GM21360 (cell line): Measurements from ENCODE around the gene TGIF2.

Source experiments
- ATAC-seq: cut with Tn5 transposase; IDR thresholded peaks from one replicate; pipeline ENCODE4 v1.9.1; 2021; ENCODE audit warnings: mild to moderate bottlenecking, moderate library complexity; ENCODE audit not compliant: unreplicated experiment

TGIF2 gene

DNA sequence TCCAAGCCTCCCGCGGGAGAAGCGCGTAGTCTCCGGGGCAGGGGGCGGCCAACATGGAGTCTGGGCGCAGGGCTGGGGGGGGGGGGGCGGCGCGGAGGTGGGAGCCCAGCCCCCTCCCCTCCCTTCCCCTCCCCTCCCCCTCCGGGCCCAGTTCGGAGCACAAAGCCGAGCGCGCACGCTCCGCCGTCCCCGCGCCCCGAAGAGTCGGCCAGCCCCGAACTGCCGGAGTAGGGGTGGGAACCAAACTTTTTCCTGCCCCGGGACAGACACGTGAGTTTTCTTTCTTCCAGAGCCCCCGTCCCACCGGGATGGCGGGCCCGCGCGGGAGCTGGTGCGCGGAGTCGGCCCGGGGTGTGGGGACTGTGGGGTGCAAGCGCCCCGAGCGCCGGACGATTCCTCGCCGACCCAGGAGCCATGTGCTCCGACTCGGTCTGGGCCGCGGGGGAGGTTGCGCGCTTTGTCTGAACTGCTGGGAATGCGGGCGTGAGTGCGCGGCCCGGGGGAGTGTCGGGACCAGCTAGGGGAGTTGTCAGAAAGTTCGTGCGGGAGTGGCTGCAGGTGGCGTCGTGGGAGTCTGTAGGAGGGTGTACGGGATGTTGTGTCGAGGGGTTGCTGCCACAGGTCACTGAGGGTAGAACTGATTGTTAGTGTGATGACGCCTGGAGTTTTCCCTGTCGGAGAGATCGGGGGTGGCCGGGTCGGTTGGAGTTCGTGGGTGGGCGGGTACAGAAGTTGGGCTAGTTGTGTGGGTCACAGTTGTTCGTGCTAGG lies 1.2 kb downstream of the TGIF2 start:
- no peak for ATAC-seq

DNA sequence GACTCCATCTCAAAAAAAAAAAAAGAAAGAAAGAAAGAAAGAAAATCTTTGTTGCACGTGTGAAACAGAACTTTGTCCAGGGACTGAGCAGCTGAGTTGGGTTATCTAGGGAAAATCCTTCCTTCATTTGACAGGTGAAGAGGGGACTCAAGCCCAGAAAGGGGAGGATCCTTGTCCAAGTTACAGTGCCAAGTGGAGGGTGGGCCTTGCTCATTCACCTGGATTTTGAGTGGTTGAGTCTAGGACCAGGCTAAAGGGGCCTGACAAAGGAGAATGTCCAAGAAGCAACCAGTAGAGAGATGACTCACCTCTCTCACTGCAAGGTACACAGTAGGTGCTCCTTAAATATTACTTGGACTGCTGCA lies 2.7 kb downstream of the TGIF2 start:
- ATAC-seq = no peak

DNA sequence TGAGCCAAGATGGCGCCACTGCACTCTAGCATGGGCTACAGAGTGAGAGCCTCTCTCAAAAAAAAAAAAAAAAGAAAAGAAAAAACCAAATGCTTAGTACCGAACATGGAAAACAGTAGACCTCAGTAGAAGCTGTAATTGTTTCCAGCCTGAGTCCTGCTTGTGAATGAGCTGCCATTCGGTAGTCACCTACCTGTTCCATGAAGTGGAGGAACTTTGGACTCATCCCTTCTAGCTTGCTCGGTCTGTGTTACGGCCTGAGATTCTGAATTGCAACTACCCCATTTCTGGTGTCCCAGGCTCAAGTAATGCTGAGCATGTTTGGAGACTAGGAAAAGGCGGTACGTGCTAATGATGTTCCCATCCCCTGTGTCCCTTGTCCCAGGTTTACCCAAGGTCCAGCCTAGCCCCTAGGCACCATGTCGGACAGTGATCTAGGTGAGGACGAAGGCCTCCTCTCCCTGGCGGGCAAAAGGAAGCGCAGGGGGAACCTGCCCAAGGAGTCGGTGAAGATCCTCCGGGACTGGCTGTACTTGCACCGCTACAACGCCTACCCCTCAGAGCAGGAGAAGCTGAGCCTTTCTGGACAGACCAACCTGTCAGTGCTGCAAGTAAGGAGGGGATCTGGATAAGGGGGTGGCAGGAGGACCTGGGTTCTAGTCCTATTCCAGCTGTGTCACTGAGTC lies 5.1 kb downstream of the TGIF2 start:
- ATAC-seq = no peak

DNA sequence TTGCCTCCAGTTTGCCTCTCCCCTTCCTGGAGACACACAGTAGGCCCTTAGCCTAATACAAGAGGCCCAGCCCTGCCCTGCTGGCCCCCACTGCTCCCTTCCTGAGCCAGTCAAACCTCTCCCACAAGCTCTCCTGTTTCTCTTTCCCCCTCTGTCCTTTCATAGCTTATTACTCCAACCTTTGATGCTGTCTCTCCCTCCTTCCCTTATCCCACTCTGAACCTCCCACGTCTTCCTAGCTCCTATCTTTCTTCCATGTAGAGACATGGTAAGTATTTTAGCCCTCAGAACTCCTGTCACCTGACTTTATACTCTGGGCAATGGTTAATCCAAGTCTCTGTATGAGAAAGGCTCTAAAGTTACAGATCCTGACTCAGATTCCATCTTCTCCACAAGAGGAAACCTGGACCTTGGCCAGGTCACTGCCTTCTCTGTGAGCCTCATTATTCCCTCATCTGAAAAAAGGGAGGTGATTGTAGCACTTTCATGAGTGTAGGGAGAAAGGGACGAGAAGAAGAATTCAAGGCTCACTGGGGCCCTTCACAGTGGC lies 6.7 kb downstream of the TGIF2 start:
- no peak for ATAC-seq

DNA sequence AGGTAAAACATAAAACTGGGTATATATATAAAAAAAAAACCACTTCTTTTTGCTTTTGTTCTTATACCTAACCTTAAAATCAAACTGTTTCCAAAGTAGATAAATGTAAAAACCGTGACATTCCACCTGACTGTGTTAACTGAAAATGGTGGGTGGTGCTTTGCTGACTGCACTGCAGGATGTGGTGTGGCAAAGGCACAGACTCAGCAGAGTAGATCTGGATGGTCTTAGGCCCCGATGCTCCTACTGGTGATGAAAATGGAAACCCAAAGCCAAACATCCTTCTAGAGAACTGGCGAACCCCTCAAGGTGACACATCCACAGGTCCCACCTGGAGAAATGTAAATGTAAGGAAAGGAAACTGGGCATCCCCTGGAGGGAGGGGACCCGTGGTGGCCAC lies 8.9 kb downstream of the TGIF2 start:
- ATAC-seq = no peak

DNA sequence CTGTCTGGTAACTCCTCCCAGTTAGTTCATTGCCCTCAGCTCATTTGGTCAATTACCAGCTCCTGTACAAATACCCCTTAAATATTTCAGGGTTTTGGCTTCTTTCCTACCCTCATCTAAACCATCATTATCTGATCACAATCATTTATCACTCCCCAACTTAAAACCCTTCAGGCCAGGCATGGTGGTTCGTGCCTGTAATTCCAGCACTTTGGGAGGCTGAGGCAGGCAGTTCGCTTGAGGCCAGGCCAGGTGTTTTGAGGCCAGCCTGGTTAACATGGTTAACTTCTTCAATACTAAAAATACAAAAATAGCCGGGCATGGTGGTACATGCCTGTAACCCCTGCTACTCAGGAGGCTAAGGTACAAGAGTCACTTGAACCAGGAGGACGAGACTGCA lies 9.4 kb downstream of the TGIF2 start:
- ATAC-seq = no peak

DNA sequence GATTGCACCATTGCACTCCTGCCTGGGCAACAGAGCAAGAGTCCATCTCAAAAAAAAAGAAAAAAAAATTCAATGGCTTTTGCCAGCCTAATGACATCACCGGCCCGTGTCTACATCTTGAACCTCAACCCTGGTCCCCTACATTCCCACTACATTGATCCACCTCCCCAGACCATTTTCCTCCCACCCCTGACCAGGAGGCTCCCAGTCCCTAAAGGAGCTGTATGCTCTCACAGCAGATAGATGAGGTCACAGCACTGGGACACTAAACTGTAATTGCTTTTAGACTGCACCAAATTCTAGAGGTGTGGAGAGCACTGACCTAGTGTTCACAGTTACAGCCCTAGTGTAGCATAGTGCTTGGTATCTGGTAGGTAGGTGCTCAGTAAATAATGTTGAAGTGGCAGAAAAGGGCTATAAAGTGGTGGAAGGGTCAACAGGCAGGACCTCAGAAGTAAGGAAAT lies 10.7 kb downstream of the TGIF2 start:
- no peak for ATAC-seq

DNA sequence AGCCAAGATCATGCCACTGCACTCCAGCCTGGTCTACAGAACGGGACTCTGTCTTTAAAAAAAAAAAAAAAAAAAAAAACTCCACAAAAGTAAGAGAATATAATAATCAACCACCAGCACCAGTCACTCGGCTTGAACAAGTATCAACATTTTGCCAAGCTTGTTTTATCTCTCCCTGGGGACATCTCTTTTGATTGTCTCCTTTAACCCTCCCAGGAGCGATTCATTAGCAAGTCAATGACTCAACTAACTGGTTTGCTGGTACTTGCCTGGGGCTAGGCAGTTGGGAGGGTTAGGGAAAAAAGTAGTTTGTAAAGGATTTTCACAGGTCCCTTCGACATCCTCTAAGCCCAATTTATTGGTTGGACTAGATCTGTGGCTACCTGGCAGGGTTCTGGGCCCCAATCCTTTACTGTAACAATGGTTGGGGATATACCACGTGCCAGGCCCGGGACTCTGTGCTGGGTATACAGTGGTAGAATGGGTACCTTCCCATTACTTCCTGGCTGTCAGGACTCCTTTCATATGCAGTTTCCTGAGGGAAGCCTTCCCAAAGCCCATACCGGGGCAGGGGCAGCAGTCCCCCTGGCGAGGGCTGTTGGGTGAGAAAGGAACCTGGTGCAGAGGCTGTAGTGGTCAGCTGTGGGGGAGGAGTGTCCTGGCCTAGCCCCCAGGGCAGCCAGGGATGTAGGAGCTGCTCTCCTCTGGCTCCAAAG lies 12.2 kb downstream of the TGIF2 start:
- no peak for ATAC-seq

DNA sequence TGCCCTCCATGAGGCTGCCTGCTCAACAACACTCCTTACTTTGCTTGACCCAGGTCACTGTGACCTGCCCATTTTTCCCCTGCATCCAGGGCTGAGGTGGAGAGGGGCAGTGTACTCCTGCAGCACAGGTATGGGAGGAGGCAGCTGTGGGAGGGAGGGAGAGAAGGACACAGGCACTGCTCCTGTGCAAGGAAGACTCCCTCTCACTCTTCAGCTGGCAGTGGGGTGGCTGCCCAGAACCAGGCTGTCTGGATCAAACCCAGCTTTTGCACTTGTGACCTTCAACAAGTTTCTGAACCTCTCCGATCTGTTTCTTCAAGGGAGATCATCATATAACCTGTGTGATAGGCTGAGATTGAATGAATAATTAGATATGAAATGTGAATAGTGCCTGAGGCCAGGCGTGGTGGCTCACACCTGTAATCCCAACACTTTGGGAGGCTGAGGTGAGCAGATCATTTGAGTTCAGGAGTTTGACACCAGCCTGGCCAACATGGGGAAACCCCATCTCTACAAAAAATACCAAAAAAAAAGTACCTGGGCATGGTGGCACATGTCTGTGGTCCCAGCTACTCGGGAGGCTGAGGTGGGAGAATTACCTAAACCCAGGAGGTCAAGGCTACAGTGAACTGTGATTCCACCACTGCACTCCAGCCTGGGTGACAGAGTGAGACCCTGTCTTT lies 14.1 kb downstream of the TGIF2 start:
- ATAC-seq = no peak

DNA sequence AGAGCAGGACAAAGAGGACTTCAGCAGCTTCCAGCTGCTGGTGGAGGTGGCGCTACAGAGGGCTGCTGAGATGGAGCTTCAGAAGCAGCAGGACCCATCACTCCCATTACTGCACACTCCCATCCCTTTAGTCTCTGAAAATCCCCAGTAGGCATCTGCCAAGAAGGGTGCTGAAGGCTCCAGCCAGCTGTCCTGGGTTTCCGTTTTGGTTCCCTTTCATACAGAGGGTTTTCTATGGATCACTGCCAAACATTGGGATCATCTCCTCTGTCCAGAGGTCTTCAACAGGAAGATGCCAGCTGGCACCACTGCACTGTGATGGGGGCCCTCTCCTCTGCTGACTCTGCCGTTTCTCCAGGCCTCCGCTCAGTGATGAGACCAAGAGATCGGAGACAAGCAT lies 17.9 kb downstream of the TGIF2 start:
- ATAC-seq = no peak

DNA sequence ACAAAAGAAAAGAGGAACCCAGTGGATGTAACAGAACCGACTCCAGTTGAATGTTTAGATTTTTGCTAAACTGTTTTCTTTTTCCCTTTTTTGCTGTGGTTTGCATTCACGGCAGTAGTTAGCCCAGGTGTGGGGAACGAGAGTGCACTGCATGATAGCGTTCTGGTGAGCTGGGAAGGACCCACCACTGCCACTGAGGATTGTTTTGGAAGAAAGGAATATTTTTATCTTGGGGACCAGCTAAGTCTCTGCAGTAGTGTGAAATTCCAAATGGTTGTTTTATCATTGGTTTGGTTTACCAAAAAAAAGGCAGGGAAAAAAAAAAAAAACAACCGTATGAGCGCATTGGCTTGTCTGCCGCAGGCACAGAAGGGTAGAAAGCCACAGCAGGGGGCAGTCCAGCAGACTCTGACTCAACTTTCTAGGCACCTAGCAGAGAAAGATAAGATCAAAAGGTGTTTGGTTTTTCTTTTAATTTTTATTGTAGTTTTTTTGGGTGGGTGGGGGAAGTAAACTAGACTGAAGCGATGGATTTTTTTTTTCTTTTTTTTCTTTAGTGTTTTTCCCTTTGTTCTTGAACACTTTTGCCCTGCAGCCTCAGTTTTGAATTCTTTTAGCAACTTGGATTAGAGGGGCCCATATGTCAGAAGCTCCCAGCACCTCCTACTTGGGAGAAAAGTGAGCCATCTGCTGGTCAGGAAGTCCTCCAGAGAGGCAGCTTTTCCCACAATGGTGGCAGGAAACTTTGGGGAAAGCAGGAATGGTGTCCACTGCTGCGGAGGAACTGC lies 18.7 kb downstream of the TGIF2 start:
- no peak for ATAC-seq

DNA sequence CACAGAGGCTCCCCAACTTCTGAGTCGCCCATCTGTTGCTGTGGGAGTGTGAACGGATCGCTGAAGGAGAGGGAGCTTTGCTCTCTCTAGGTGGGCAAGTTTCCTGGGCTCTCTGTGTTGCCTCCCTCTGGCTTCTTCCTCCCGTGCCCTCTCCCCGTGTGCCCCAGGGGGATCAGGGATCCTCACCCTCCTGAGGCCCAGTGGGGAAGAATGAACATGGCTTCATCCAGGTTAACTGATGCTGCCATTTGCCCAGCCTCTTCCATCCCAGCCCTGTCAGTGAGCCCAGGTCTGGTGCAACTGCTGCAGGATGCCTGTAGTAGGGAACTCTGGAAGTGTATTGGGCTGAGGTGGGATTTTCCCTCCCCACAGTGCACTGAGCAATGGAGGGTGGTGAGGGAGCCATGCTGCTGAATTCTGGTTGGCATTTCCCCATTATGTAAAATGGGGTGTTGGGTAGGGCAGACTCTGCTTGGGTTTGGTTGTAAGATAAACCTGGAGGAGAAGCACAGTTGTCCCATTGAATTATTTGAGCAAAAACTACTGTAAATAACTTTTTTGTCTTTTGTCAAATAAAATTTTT lies 20.0 kb downstream of the TGIF2 start:
- ATAC-seq = no peak

DNA sequence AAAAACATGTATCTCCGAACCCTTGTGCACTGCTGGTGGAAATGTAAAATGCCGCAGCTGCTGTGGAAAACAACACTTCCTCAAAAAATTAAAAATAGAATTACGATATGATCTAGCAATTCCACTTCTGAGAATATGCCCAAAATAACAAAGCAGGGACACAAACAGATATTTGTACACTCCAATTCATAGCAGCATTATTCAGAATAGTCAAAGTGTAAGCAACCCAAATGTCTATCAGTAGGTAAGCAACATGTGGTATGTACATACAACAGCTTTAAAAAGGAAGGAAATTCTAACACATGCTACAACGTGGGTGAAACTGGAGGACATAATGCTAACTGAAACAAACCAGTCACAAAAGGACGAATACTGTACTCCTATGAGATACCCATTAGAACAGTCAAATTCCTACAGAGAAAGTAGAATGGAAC lies 26.5 kb downstream of the TGIF2 start:
- ATAC-seq = no peak

DNA sequence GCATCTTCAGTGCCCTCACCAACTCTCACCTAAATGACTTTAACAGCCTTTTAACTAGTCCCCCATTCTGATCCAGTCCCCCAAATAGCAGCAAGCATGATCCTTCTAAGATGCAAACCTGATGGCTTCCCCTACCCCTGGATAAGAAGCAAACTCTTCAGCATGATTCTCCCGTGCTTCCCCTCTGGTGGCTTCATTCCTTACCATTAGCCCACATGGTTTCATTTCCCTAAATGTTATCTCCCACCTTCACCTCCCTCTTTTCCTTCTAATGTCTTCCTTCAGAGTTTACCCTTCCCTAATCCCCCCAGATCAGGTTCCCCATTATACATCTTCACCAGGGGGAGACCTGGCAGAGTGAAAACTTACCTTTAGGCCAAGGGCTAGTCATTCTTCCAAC lies 28.1 kb downstream of the TGIF2 start:
- no peak for ATAC-seq

DNA sequence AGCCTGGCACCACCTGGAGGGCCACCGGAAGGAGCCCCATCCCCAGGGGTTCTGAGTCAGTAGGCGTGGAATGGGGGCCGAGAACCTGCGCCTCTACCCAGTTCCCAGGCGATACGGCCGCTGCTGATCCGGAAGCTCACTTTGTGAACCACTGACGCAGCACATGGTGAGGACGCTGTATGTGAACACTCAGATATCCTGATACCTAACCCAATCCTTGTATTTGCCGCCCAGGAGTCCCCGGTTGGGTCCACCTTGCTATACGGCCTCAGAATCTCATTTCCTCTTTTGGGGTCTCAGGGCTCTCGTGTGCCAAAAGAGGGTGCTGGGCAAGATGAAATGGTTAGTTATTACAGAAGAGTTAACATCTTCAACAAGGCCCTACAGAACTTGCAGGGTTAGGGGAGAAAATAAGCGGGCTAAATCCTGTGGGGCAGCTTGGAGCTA lies 31.6 kb downstream of the TGIF2 start:
- ATAC-seq = peak; percentile 38

DNA sequence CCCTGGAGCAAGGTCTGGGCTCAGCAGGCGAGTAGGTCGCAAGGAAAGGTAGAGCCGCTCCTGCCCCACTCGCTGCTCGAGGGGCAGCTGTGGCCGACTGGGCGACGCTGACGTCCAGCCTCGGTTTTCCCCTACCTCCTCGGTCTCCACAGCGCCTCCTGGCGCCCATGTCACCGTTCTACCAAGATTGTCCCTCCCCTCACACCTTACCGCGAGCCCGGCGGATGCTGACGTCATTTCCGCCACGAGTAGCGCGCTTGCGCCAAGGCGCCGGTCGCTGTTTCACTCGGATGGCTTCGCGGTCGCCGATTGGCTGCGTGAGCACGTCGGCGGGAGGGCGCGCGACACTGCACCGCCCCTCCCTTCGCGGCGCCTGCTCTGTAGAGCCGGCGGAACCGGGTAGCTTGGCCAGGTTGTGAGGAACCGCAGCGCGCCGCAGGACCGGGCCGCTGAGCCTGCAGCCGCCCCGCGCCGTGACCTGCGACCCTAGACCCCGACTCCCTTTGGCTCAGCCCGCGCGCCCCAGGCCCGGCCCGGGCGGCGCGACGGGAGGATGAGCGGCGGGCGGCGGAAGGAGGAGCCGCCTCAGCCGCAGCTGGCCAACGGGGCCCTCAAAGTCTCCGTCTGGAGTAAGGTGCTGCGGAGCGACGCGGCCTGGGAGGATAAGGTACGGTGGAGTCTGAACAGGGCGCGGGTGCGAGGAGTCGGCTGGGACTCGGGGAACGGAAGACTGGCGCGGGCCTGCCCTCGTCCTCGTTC lies 32.2 kb downstream of the TGIF2 start, which contains the start of gene RAB5IF:
Gene RAB5IF, plus strand, starts transcription at position 381 of the 759 bp plus-strand sequence. Its CDS starts 173 bp downstream, at position 554.
- ATAC-seq = peak; percentile 78

DNA sequence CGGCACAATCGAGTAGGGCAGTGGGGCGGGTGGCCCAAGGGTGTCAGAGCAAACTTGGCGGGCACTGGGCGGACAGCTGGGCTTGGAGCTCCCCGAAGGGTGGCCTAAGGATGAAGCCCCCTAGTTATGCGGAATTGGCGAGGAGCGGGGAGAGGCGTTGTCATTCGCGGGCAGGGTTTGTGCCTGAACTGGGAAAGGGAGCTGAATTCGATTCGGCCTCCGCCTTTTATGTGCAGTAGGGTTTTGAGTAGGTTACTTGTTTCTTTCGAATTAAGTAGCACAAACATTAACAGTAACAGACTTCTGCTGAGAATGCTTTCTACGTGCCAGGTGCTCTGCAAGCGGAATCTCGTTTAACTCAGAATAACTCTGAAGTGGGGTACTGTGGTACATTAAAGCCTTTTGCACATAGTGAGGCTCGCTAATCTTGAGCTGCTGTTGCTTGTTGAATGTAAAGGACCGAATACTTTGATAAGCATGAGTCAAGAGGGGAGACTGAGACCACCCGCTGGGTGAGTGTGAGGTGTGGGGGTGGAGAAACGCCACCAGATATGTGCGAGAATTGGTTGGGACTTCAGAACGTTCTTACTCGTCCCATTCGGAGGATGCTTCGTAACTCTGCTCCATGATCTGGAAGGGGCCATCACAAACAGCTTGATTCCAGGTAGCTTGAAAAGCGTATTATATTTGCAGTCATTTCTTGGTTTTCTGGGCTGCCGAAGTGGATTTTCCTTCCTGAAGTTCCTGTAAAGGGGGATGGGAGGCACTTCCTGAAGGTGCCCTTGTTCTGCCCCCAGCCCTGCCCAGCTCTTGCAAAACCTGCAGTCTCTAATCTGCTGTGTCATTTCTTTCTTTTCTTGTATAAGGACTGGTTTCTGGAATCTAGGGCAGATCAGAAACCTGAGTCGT lies 33.0 kb downstream of the TGIF2 start:
- peak; percentile 5 for ATAC-seq
